HepG2 (cell line): Measurements from ENCODE around the gene NOB1. TPM values are rescaled to one million over a fixed set of nuclear protein-coding genes. Genes with fewer than 3 reads are reported as not detected.

ENCODE experiments used
- AHR ChIP-seq: IDR thresholded peaks from 2 replicates; pipeline ENCODE4 v1.6.1; 2018; ENCODE audit warnings: missing genetic modification reagents, missing compliant biosample characterization
- EHMT2 ChIP-seq: fragments of 200-600 bp; sonication (generic); IDR thresholded peaks from 2 replicates; pipeline ENCODE4 v1.7.0; 2017; ENCODE audit warnings: antibody characterized with exemption, low read depth, low read length, borderline replicate concordance
- HNRNPH1 ChIP-seq: fragments of 200-400 bp; formaldehyde crosslinking; optimal IDR thresholded peaks from 2 replicates; pipeline ENCODE3; 2017; ENCODE audit warnings: mild to moderate bottlenecking, low read depth, low read length
- JUNB ChIP-seq: sonication (generic); formaldehyde crosslinking; IDR thresholded peaks from 2 replicates; pipeline ENCODE4 v1.8.0; 2022; ENCODE audit warnings: missing genetic modification reagents, mild to moderate bottlenecking, borderline replicate concordance
- PHF8 ChIP-seq: sonication (generic); formaldehyde crosslinking; IDR thresholded peaks from 2 replicates; pipeline ENCODE4 v1.5.0; 2020; ENCODE audit warnings: missing genetic modification reagents
- PRDM15 ChIP-seq: sonication (generic); formaldehyde crosslinking; IDR thresholded peaks from 2 replicates; pipeline ENCODE4 v1.4.0; 2020; ENCODE audit warnings: missing genetic modification reagents
- RBFOX2 ChIP-seq: fragments of 200-400 bp; formaldehyde crosslinking; IDR thresholded peaks from 2 replicates; pipeline ENCODE4 v1.6.1; 2017; ENCODE audit warnings: low read depth, mild to moderate bottlenecking, low read length
- TEAD2 ChIP-seq: sonication (generic); formaldehyde crosslinking; IDR thresholded peaks from 2 replicates; pipeline ENCODE4 v1.9.0; 2021; ENCODE audit warnings: missing genetic modification reagents
- THAP7 ChIP-seq: sonication (generic); formaldehyde crosslinking; IDR thresholded peaks from 2 replicates; pipeline ENCODE4 v1.8.1; 2023; ENCODE audit warnings: mild to moderate bottlenecking, missing genetic modification reagents
- ZNF143 ChIP-seq: sonication (generic); formaldehyde crosslinking; IDR thresholded peaks from 2 replicates; pipeline ENCODE4 v1.4.0; 2020; ENCODE audit warnings: missing genetic modification reagents
- ZNF354B ChIP-seq: sonication (generic); formaldehyde crosslinking; IDR thresholded peaks from 2 replicates; pipeline ENCODE4 v1.8.0; 2022; ENCODE audit warnings: mild to moderate bottlenecking, missing genetic modification reagents
- ZNF546 ChIP-seq: sonication (generic); formaldehyde crosslinking; conservative IDR thresholded peaks from 2 replicates; pipeline ENCODE4 v1.8.1; 2023; ENCODE audit warnings: mild to moderate bottlenecking, missing genetic modification reagents
- ZNF605 ChIP-seq: sonication (generic); formaldehyde crosslinking; IDR thresholded peaks from 2 replicates; pipeline ENCODE4 v1.8.0; 2022; ENCODE audit warnings: mild to moderate bottlenecking, missing genetic modification reagents
- polyA plus RNA-seq, 8 experiments: library from polyadenylated mRNA; depleted of rRNA in 3 of 8; stranded (reverse) in 7 of 8; unstranded in 1 of 8; fragments of >200 nt; fragmentation: Illumina TruSeq in 4 of 8; extraction: Trizol in 4 of 8; gene quantifications; 2 replicates each; pipeline versions ENCODE4 v1.2.1 to v1.2.3, GENCODE V29; 2011 to 2016; ENCODE audit warnings: low read depth in 4 of 8, missing spikeins in 1 of 8, mixed read lengths in 1 of 8; ENCODE audit not compliant: insufficient read depth in 1 of 8
- total RNA-seq, 5 experiments: library from RNA; depleted of rRNA; stranded (reverse); fragments of >200 nt; fragmentation: Illumina TruSeq; extraction: Trizol; gene quantifications; 2 replicates each; pipeline ENCODE4 v1.2.3, GENCODE V29; 2016; ENCODE audit warnings: low read depth in 1 of 5
- TF ChIP-seq, protein P1 (sequence below): sonication (generic); formaldehyde crosslinking; IDR thresholded peaks from 2 replicates; pipeline ENCODE4 v1.4.0; 2020; ENCODE audit warnings: missing genetic modification reagents

The NOB1 gene
- total and polyA plus RNA-seq, 2 of the 13 experiments (the other 11 are each of a cell fraction or from before 2014, with no cell fraction given): 47.1 to 162 TPM

DNA sequence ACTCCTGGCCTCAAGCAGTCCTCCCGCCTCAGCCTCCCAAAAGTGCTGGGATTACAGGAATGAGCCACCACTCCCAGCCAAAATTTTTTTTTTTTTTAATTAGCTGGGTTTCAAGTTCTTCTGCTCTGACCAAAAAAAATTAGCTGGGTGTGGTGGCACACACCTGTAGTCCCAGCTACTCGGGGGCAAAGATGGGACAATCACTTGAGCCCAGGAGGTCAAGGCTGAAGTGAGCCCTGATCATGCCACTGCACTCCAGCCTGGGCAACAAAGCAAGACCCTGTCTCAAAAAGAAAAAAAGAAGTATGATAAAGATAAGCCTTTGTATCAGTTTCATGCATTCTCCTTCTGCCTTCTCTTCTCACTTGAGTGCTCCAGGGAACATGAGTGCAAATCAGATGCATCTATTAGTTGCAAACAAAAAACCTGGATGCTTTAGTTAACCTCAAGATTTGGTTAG, 30.3 kb downstream of the NOB1 start (continued):
- TF ChIP-seq, protein P1, sequence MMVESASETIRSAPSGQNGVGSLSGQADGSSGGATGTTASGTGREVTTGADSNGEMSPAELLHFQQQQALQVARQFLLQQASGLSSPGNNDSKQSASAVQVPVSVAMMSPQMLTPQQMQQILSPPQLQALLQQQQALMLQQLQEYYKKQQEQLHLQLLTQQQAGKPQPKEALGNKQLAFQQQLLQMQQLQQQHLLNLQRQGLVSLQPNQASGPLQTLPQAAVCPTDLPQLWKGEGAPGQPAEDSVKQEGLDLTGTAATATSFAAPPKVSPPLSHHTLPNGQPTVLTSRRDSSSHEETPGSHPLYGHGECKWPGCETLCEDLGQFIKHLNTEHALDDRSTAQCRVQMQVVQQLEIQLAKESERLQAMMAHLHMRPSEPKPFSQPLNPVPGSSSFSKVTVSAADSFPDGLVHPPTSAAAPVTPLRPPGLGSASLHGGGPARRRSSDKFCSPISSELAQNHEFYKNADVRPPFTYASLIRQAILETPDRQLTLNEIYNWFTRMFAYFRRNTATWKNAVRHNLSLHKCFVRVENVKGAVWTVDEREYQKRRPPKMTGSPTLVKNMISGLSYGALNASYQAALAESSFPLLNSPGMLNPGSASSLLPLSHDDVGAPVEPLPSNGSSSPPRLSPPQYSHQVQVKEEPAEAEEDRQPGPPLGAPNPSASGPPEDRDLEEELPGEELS (CRISPR knock-in tag): no peak
- TF ChIP-seq AHR (CRISPR knock-in tag): 0 out of 2 replicates have a peak, but pooled peaks have one; percentile 9
- TF ChIP-seq PHF8: no peak
- peak; percentile 61 for TF ChIP-seq RBFOX2
- TF ChIP-seq JUNB (CRISPR knock-in tag): no peak
- TF ChIP-seq ZNF354B: 0 out of 2 replicates have a peak, but pooled peaks have one; percentile 9
- no peak for TF ChIP-seq PRDM15 (CRISPR knock-in tag)
- no peak for TF ChIP-seq EHMT2
- TF ChIP-seq ZNF546 (CRISPR knock-in tag): 0 out of 2 replicates have a peak, but pooled peaks have one; percentile 45
- TF ChIP-seq HNRNPH1: no peak
- 0 out of 2 replicates have a peak, but pooled peaks have one; percentile 2 for TF ChIP-seq THAP7 (CRISPR knock-in tag)
- no peak; the same call in 1 of the 2 replicates for TF ChIP-seq ZNF605 (CRISPR knock-in tag)
- no peak for TF ChIP-seq TEAD2 (CRISPR knock-in tag)
- no peak for TF ChIP-seq ZNF143 (CRISPR knock-in tag)
- TF ChIP-seq, all 625 proteins: peak for 13
